ENCODE data around the gene CLEC14A. TPM values are rescaled to one million over a fixed set of nuclear protein-coding genes. Genes with fewer than 3 reads are reported as not detected.

Gene CLEC14A
- total RNA-seq, 3 donors from 2014 or later (not counting 1 experiment from before 2014, with no cell fraction given), result not detected

DNA sequence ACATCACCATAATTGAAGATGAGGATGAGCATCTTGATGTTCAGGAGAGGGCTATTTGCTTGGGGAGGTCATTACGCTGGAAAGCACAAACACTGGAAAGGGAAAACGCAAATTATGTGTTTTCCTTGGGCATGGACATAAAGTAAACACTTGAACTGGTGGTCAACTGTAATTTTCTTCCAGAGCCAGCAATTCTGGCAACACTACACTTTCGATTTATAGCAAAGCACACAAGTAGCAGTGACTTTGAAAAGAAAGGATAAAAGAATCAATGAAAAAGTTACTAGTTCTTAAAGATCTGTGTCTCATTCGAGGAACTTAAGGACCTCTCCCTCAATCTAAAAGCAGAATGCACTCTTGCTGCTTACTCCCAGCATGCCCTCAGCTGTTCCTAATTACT, 2.2 kb downstream of the CLEC14A start:
- DNase-seq (no peak), ATAC-seq (no peak)
- Histone ChIP-seq H3K36me3 (ENCODE audit: control insufficient read depth, insufficient read depth, low read length) (no peaks in the 10 kb centered on the region), H3K4me1 (ENCODE audit: control insufficient read depth, insufficient read depth, low read length) (peaks cover 8% of the 10 kb centered on the region), H3K27ac (ENCODE audit: low read length) (no peak overlapping the region), H3K9me3 (ENCODE audit: control insufficient read depth, insufficient read depth, low read length) (no peaks in the 10 kb centered on the region), H3K4me3 (ENCODE audit: low read length) (no peak overlapping the region), H3K27me3 (ENCODE audit: control insufficient read depth, insufficient read depth, low read length) (peaks cover 23% of the 10 kb centered on the region)
- whole genome bisulfite sequencing (ENCODE audit: insufficient coverage), result 81% methylated on average over 3 of the region's 4 CpGs
- intact Hi-C loops (cut with micrococcal nuclease), result no loop called here
- no peak overlapping the region for H3K27ac Mint-ChIP-seq
- TF ChIP-seq, protein P1, sequence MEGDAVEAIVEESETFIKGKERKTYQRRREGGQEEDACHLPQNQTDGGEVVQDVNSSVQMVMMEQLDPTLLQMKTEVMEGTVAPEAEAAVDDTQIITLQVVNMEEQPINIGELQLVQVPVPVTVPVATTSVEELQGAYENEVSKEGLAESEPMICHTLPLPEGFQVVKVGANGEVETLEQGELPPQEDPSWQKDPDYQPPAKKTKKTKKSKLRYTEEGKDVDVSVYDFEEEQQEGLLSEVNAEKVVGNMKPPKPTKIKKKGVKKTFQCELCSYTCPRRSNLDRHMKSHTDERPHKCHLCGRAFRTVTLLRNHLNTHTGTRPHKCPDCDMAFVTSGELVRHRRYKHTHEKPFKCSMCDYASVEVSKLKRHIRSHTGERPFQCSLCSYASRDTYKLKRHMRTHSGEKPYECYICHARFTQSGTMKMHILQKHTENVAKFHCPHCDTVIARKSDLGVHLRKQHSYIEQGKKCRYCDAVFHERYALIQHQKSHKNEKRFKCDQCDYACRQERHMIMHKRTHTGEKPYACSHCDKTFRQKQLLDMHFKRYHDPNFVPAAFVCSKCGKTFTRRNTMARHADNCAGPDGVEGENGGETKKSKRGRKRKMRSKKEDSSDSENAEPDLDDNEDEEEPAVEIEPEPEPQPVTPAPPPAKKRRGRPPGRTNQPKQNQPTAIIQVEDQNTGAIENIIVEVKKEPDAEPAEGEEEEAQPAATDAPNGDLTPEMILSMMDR (IDR thresholded peaks at IDR 0.05), result no peak
- no peaks in the 10 kb centered on the region for H3K4me1 Mint-ChIP-seq
- peaks cover 25 to 66% of the 10 kb centered on the region in 2 donors for H3K27me3 Mint-ChIP-seq (ENCODE audit: low read depth in 2 of 2)
- no peak overlapping the region for H3K4me3 Mint-ChIP-seq
- no peaks in the 10 kb centered on the region for H3K36me3 Mint-ChIP-seq
- no peaks in the 10 kb centered on the region for H3K9me3 Mint-ChIP-seq

DNA sequence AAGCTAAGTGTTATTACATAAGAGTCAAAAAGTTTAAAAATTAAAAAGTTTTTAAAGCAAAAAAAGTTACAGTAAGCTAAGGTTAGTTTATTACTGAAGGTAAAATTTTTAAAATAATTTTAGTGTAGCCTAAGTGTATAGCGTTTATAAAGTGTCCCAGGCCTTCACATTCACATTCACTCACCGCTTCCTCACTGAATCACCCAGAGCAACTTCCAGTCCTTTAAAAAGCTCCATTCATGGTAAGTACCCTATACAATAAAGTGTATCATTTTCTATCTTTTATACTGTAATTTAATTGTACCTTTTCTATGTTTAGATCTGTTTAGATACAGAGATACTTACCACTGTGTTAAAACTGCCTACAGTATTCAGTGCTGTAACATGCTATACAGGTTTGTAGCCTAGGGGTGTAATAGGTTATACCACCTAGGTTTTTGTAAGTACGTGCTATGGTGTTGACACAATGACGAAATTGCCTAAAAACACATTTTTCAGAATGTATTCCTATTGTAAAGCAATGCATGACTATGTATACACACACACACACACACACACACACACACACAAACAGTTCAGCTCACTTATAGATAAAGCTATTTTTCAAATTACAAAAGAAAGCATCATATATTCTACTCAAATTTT, 3.7 kb downstream of the CLEC14A start:
- no peaks in the 10 kb centered on the region for H3K36me3 Mint-ChIP-seq
- H3K27me3 Mint-ChIP-seq (ENCODE audit: low read depth in 2 of 2), result peaks cover 23 to 61% of the 10 kb centered on the region in 2 donors
- intact Hi-C loops (cut with micrococcal nuclease), result no loop called here
- H3K27ac ChIP-seq (ENCODE audit: low read length), result no peak overlapping the region
- no peaks in the 10 kb centered on the region for H3K4me1 Mint-ChIP-seq
- H3K27ac Mint-ChIP-seq, result no peak overlapping the region
- no peak for ATAC-seq
- H3K36me3 ChIP-seq (ENCODE audit: control insufficient read depth, insufficient read depth, low read length), result no peaks in the 10 kb centered on the region
- WGBS (ENCODE audit: insufficient coverage), result no CpG with 5 or more reads among the region's 4 CpGs
- DNase-seq, result no peak
- H3K4me1 ChIP-seq (ENCODE audit: control insufficient read depth, insufficient read depth, low read length), result peaks cover 8% of the 10 kb centered on the region
- no peak overlapping the region for H3K4me3 Mint-ChIP-seq
- no peaks in the 10 kb centered on the region for H3K9me3 Mint-ChIP-seq
- TF ChIP-seq, protein P1 (IDR thresholded peaks at IDR 0.05), result no peak
- no peak overlapping the region for H3K4me3 ChIP-seq (ENCODE audit: low read length)
- peaks cover 21% of the 10 kb centered on the region for H3K27me3 ChIP-seq (ENCODE audit: control insufficient read depth, insufficient read depth, low read length)
- no peaks in the 10 kb centered on the region for H3K9me3 ChIP-seq (ENCODE audit: control insufficient read depth, insufficient read depth, low read length)

DNA sequence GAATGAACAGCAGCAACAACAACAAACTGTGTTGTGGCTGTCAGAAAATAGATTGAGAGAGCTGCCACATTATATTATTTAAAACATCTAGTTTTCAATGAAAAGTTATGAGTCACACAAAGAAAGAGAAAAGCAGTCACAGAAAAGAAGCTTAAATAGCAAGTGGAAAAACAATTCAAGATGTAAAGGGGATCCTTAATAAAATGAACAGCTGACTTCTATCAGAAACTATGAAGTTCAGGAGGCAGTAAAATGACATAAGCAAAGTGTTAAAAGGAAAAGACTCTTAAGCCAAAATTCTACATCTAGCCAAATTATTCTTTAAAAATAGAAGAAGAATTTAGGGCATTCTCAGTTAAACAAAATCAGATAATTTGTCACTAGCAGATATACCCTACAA, 5.6 kb downstream of the CLEC14A start:
- H3K27me3 ChIP-seq (ENCODE audit: control insufficient read depth, insufficient read depth, low read length), result peaks cover 14% of the 10 kb centered on the region
- H3K27me3 Mint-ChIP-seq (ENCODE audit: low read depth in 2 of 2), result peaks cover 22 to 58% of the 10 kb centered on the region in 2 donors
- no peak overlapping the region for H3K27ac ChIP-seq (ENCODE audit: low read length)
- H3K9me3 ChIP-seq (ENCODE audit: control insufficient read depth, insufficient read depth, low read length), result no peaks in the 10 kb centered on the region
- no peak overlapping the region for H3K4me3 Mint-ChIP-seq
- TF ChIP-seq, protein P1 (IDR thresholded peaks at IDR 0.05), result no peak
- H3K36me3 ChIP-seq (ENCODE audit: control insufficient read depth, insufficient read depth, low read length), result no peaks in the 10 kb centered on the region
- intact Hi-C loops (cut with micrococcal nuclease), result no loop called here
- H3K4me1 Mint-ChIP-seq, result no peaks in the 10 kb centered on the region
- no peak overlapping the region for H3K27ac Mint-ChIP-seq
- no peaks in the 10 kb centered on the region for H3K36me3 Mint-ChIP-seq
- DNase-seq (no peak), ATAC-seq (no peak)
- peaks cover 5% of the 10 kb centered on the region for H3K4me1 ChIP-seq (ENCODE audit: control insufficient read depth, insufficient read depth, low read length)
- no peak overlapping the region for H3K4me3 ChIP-seq (ENCODE audit: low read length)
- no peaks in the 10 kb centered on the region for H3K9me3 Mint-ChIP-seq
